Liver (tissue), 9 donors: ENCODE data around the gene RABL6. TPM values are rescaled to one million over a fixed set of nuclear protein-coding genes. Genes with fewer than 3 reads are reported as not detected.
A peak's percentile ranks its signal among the peaks of the same experiment; 100 is the strongest.
"Not testable (repeated sequence)": the region's sequence is repeated elsewhere in the genome, so short reads cannot be mapped to it uniquely, and the experiment has no call there.

ENCODE experiments used
- DNase-seq: peaks from one replicate; pipeline ENCODE4 v3.0.0-alpha.2; 2017; ENCODE audit warnings: low spot score
- H3K27ac ChIP-seq, 2 donors: one replicate each; pipeline ENCODE4 v1.7.0; 2013; ENCODE audit warnings: inconsistent platforms in 2 of 2, low read length in 2 of 2, control low read depth in 1 of 2, low read depth in 1 of 2, mild to moderate bottlenecking in 1 of 2
- H3K27me3 ChIP-seq, 4 donors: one replicate each; pipeline versions ENCODE4 v1.6.1 to v1.7.0; 2013; ENCODE audit warnings: low read length in 3 of 4, inconsistent platforms in 1 of 4, mild to moderate bottlenecking in 1 of 4, moderate library complexity in 1 of 4; ENCODE audit not compliant: control insufficient read depth in 4 of 4, insufficient read depth in 4 of 4
- H3K36me3 ChIP-seq, 4 donors: one replicate each; pipeline versions ENCODE4 v1.6.1 to v1.7.0; 2013; ENCODE audit warnings: low read length in 3 of 4, mild to moderate bottlenecking in 3 of 4, low read depth in 1 of 4, moderate library complexity in 1 of 4; ENCODE audit not compliant: control insufficient read depth in 4 of 4, insufficient read depth in 3 of 4
- H3K4me1 ChIP-seq, 4 donors: one replicate each; pipeline versions ENCODE4 v1.6.1 to v1.7.0; 2013; ENCODE audit warnings: low read length in 3 of 4, mild to moderate bottlenecking in 3 of 4, moderate library complexity in 1 of 4; ENCODE audit not compliant: control insufficient read depth in 4 of 4, insufficient read depth in 4 of 4
- H3K4me3 ChIP-seq, 3 donors: one replicate each; pipeline versions ENCODE4 v1.6.1 to v1.7.0; 2013; ENCODE audit warnings: low read length in 3 of 3, control low read depth in 1 of 3, low read depth in 1 of 3, mild to moderate bottlenecking in 1 of 3
- H3K9ac ChIP-seq, 2 donors: one replicate each; pipeline ENCODE4 v1.7.0; 2013; ENCODE audit warnings: low read length in 2 of 2, mild to moderate bottlenecking in 2 of 2, moderate library complexity in 2 of 2, control low read depth in 1 of 2, low read depth in 1 of 2
- H3K9me3 ChIP-seq, 4 donors: one replicate each; pipeline versions ENCODE4 v1.6.1 to v1.7.0; 2013; ENCODE audit warnings: low read length in 3 of 4; ENCODE audit not compliant: control insufficient read depth in 4 of 4
- ATF3 ChIP-seq: IDR thresholded peaks from 2 replicates; pipeline ENCODE4 v1.6.1; 2016; ENCODE audit warnings: antibody characterized with exemption
- CTCF ChIP-seq: fragments of 150-350 bp; IDR thresholded peaks from 2 replicates; pipeline ENCODE4 v1.5.1; 2017; ENCODE audit warnings: improper control_type of control experiment, low read depth, low read length; ENCODE audit not compliant: missing input control
- EGR1 ChIP-seq, 2 donors: IDR thresholded peaks; 2 replicates each; pipeline ENCODE4 v1.6.1; 2016 to 2018; ENCODE audit warnings: antibody characterized with exemption in 2 of 2, low read depth in 2 of 2
- FOXA1 ChIP-seq: IDR thresholded peaks from 2 replicates; pipeline ENCODE4 v1.6.1; 2016; ENCODE audit warnings: antibody characterized with exemption
- FOXA2 ChIP-seq: IDR thresholded peaks from 2 replicates; pipeline ENCODE4 v1.6.1; 2016; ENCODE audit warnings: antibody characterized with exemption
- GABPA ChIP-seq, 2 donors: IDR thresholded peaks in 1 of 2; conservative IDR thresholded peaks in 1 of 2; 2 replicates each; pipeline ENCODE4 v1.6.1; 2016; ENCODE audit warnings: antibody characterized with exemption in 2 of 2, mild to moderate bottlenecking in 1 of 2, moderate library complexity in 1 of 2
- HNF4A ChIP-seq, 2 donors: conservative IDR thresholded peaks; 2 replicates each; pipeline ENCODE4 v1.6.1; 2016; ENCODE audit warnings: antibody characterized with exemption in 2 of 2, mild to moderate bottlenecking in 2 of 2
- HNF4G ChIP-seq: IDR thresholded peaks from 2 replicates; pipeline ENCODE4 v1.6.1; 2016; ENCODE audit warnings: antibody characterized with exemption
- JUND ChIP-seq, 2 donors: IDR thresholded peaks; 2 replicates each; pipeline ENCODE4 v1.6.1; 2016; ENCODE audit warnings: antibody characterized with exemption in 2 of 2
- MAX ChIP-seq: IDR thresholded peaks from 2 replicates; pipeline ENCODE4 v1.6.1; 2016; ENCODE audit warnings: antibody characterized with exemption
- NR2F2 ChIP-seq: IDR thresholded peaks from 2 replicates; pipeline ENCODE4 v1.6.1; 2016; ENCODE audit warnings: antibody characterized with exemption
- RAD21 ChIP-seq, 2 donors: IDR thresholded peaks; 2 replicates each; pipeline ENCODE4 v1.6.1; 2016; ENCODE audit warnings: antibody characterized with exemption in 2 of 2, mild to moderate bottlenecking in 2 of 2
- REST ChIP-seq: IDR thresholded peaks from 2 replicates; pipeline ENCODE4 v1.6.1; 2016; ENCODE audit warnings: antibody characterized with exemption, mild to moderate bottlenecking
- RXRA ChIP-seq, 2 donors: IDR thresholded peaks; 2 replicates each; pipeline ENCODE4 v1.6.1; 2017 to 2018; ENCODE audit warnings: antibody characterized with exemption in 2 of 2, mild to moderate bottlenecking in 1 of 2
- SP1 ChIP-seq: IDR thresholded peaks from 2 replicates; pipeline ENCODE4 v1.6.1; 2018; ENCODE audit warnings: antibody characterized with exemption, mild to moderate bottlenecking
- TAF1 ChIP-seq: conservative IDR thresholded peaks from 2 replicates; pipeline ENCODE4 v1.6.1; 2016; ENCODE audit warnings: antibody characterized with exemption, mild to moderate bottlenecking
- YY1 ChIP-seq: IDR thresholded peaks from 2 replicates; pipeline ENCODE4 v1.6.1; 2016; ENCODE audit warnings: antibody characterized with exemption, mild to moderate bottlenecking
- ZBTB33 ChIP-seq: IDR thresholded peaks from 2 replicates; pipeline ENCODE4 v1.6.1; 2016; ENCODE audit warnings: antibody characterized with exemption
- WGBS: extraction: QIAGEN DNeasy Blood & Tissue Kit; methylation state at CpG from one replicate; pipeline ENCODE4 v1.1.7; 2013; 5-methylcytosine and 5-hydroxymethylcytosine counted together
- polyA plus RNA-seq, 2 donors: library from polyadenylated mRNA; stranded (reverse) in 1 of 2; unstranded in 1 of 2; fragments of 200-250 nt in 1 of 2; fragments of >200 nt in 1 of 2; fragmentation: Nextera tagmentation in 1 of 2; extraction: Ambion mirVana in 1 of 2; gene quantifications; one replicate each; pipeline versions ENCODE4 v1.2.1 to v1.2.3, GENCODE V29; 2013 to 2015
- total RNA-seq, 2 donors: library from RNA; depleted of rRNA; stranded (reverse); fragments of >200 nt; gene quantifications; one replicate each; pipeline ENCODE4 v1.2.3, GENCODE V29; 2014
- donor health status: healthy.
- donor health status: healthy.
- donor health status: healthy.
- donor health status: healthy.
- donor health status: healthy.

RABL6 gene
- total and polyA plus RNA-seq, 4 donors, result 3.6 to 32.6 (median 10.7) TPM

GRCh38 chr9:136787690-136788400 is 19.9 kb upstream of the RABL6 start:
- Histone ChIP-seq H3K4me1 (peaks cover 6 to 59% (median 52%) of the 10 kb centered on the region in 4 donors), H3K9me3 (no peaks in the 10 kb centered on the region), H3K27me3 (no peaks in the 10 kb centered on the region), H3K9ac (no peak overlapping the region), H3K4me3 (no peak overlapping the region), H3K36me3 (peaks cover 0 to under 1% (median 0%) of the 10 kb centered on the region in 4 donors), H3K27ac (peak overlapping the region in 1 of 2 donors; percentile 50)
- WGBS, result 9% methylated on average over 21 of the region's 21 CpGs
- TF ChIP-seq RAD21 (IDR thresholded peaks at IDR 0.05), result peak; percentile 93 to 95
- peak in 1 of 2 donors; percentile 32 for TF ChIP-seq EGR1 (IDR thresholded peaks at IDR 0.05; ENCODE audit: low read depth in 2 of 2)
- no peak for TF ChIP-seq RXRA (IDR thresholded peaks at IDR 0.05)
- TF ChIP-seq ATF3, result no peak
- TF ChIP-seq CTCF, result peak; percentile 83
- TF ChIP-seq JUND (IDR thresholded peaks at IDR 0.05), result no peak
- peak; percentile 78 for DNase-seq

GRCh38 chr9:136788644-136789522 is 18.9 kb upstream of the RABL6 start:
- H3K4me3 ChIP-seq, H3K36me3 ChIP-seq, H3K27ac ChIP-seq, DNase-seq, H3K9me3 ChIP-seq, H3K27me3 ChIP-seq: not testable (repeated sequence)
- Histone ChIP-seq H3K9ac (peak overlapping the region in 1 of 2 donors; percentile 19), H3K4me1 (peaks cover 6 to 59% (median 52%) of the 10 kb centered on the region in 4 donors)
- 45% methylated on average over 27 of the region's 27 CpGs for WGBS

GRCh38 chr9:136789523-136789937 is 18.2 kb upstream of the RABL6 start:
- H3K27ac ChIP-seq, result no peak overlapping the region
- no peaks in the 10 kb centered on the region for H3K9me3 ChIP-seq
- WGBS, result 44% methylated on average over 3 of the region's 3 CpGs
- no peak overlapping the region for H3K9ac ChIP-seq
- no peak overlapping the region for H3K4me3 ChIP-seq
- DNase-seq, result no peak
- peaks cover 6 to 59% (median 52%) of the 10 kb centered on the region in 4 donors for H3K4me1 ChIP-seq
- no peaks in the 10 kb centered on the region for H3K27me3 ChIP-seq
- peaks cover 0 to 2% (median under 1%) of the 10 kb centered on the region in 4 donors for H3K36me3 ChIP-seq
- TF ChIP-seq ATF3, result no peak
- no peak for TF ChIP-seq YY1
- no peak for TF ChIP-seq RAD21 (IDR thresholded peaks at IDR 0.05)
- no peak for TF ChIP-seq EGR1 (IDR thresholded peaks at IDR 0.05; ENCODE audit: low read depth in 2 of 2)
- TF ChIP-seq ZBTB33, result no peak
- no peak for TF ChIP-seq REST
- no peak for TF ChIP-seq RXRA (IDR thresholded peaks at IDR 0.05)
- no peak for TF ChIP-seq SP1
- TF ChIP-seq HNF4A (conservative IDR thresholded peaks at IDR 0.05), result no peak
- no peak for TF ChIP-seq MAX
- no peak for TF ChIP-seq FOXA1
- no peak for TF ChIP-seq JUND (IDR thresholded peaks at IDR 0.05)
- TF ChIP-seq GABPA (IDR thresholded peaks at IDR 0.05 in 1 of 2, conservative IDR thresholded peaks at IDR 0.05 in 1 of 2), result no peak
- TF ChIP-seq NR2F2, result no peak
- TF ChIP-seq FOXA2, result no peak
- no peak for TF ChIP-seq HNF4G
- no peak for TF ChIP-seq TAF1
